Parathyroid adenoma (tissue), 2 donors: Measurements from ENCODE around the gene AQP3.

Source experiments
- H2AFZ ChIP-seq: fragments of 300-600 bp; sonication (generic); one replicate; pipeline ENCODE4 v1.7.0; 2017; ENCODE audit warnings: antibody characterized with exemption, mild to moderate bottlenecking
- H3K27ac ChIP-seq: fragments of 300-600 bp; sonication (generic); one replicate; pipeline ENCODE4 v1.7.0; 2017
- H3K27me3 ChIP-seq: fragments of 300-600 bp; sonication (generic); one replicate; pipeline ENCODE4 v1.7.0; 2017; ENCODE audit warnings: low read length; ENCODE audit not compliant: control insufficient read depth, insufficient read depth
- H3K36me3 ChIP-seq: fragments of 300-600 bp; sonication (generic); one replicate; pipeline ENCODE4 v1.7.0; 2017; ENCODE audit warnings: low read length; ENCODE audit not compliant: control insufficient read depth, insufficient read depth
- H3K4me1 ChIP-seq: fragments of 300-600 bp; sonication (generic); one replicate; pipeline ENCODE4 v1.7.0; 2017; ENCODE audit warnings: control low read depth
- H3K4me2 ChIP-seq: fragments of 300-600 bp; sonication (generic); one replicate; pipeline ENCODE4 v1.7.0; 2017; ENCODE audit warnings: low read length
- H3K4me3 ChIP-seq: fragments of 300-600 bp; sonication (generic); one replicate; pipeline ENCODE4 v1.7.0; 2017; ENCODE audit warnings: low read depth, low read length
- H3K79me2 ChIP-seq: fragments of 300-600 bp; sonication (generic); one replicate; pipeline ENCODE4 v1.7.0; 2017; ENCODE audit warnings: control low read depth
- H3K9ac ChIP-seq: fragments of 300-600 bp; sonication (generic); one replicate; pipeline ENCODE4 v1.7.0; 2017; ENCODE audit warnings: mild to moderate bottlenecking
- H3K9me3 ChIP-seq: fragments of 300-600 bp; sonication (generic); one replicate; pipeline ENCODE4 v1.7.0; 2017; ENCODE audit warnings: low read length; ENCODE audit not compliant: control insufficient read depth
- TF ChIP-seq, protein P1 (sequence below): fragments of 300-600 bp; sonication (generic); IDR thresholded peaks from one replicate; pipeline ENCODE4 v1.7.0; 2017; ENCODE audit warnings: antibody characterized with exemption, mild to moderate bottlenecking
- donor health status: primary hyperparathyroidism.

AQP3 gene

DNA sequence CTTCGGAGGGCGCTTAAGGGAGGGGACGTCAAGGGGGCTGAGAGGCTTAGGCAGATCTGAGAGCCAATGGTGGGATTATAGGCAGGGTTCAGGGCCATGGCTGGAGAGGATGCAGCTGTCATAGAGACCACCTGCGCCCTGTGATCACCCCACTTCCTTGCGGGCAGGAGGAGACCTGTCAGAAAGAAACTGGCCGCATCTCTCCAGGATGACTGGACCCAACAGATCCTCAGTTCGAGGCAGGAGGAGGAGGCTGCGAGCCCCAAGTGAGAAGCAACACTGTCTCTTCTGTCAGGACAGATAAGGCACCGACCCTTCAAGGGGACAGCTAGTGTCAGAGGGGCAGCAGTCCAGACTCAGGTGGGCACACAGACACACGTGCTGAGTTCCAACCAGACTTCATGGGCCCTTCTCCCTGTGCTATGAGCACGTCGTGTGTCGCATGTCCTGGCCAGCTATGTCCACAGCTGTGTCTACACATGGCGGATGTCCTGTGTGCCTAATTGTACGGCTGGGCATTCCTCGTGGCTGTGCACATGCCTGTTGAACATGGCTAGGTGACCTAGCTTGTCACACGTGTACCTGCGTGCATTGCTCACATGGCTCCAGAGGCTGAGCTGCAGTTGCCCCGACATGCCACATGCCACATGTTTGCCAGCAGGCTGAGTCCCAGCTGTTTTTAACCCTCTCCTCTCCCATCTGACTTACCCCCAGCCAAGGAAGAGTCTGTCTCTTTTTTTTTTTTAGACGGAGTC is 583 bp upstream of the AQP3 start:
- no peaks in the 10 kb centered on the region for H3K36me3 ChIP-seq
- peak overlapping the region; percentile 32 for H3K4me2 ChIP-seq
- no peak overlapping the region for H3K9ac ChIP-seq
- H3K27ac ChIP-seq: no peak overlapping the region
- no peak overlapping the region for H3K4me3 ChIP-seq
- no peaks in the 10 kb centered on the region for H3K27me3 ChIP-seq
- H2AFZ ChIP-seq: peak overlapping the region; percentile 78
- peaks cover 17% of the 10 kb centered on the region for H3K4me1 ChIP-seq
- no peaks in the 10 kb centered on the region for H3K79me2 ChIP-seq
- H3K9me3 ChIP-seq: no peaks in the 10 kb centered on the region
- TF ChIP-seq, protein P1, sequence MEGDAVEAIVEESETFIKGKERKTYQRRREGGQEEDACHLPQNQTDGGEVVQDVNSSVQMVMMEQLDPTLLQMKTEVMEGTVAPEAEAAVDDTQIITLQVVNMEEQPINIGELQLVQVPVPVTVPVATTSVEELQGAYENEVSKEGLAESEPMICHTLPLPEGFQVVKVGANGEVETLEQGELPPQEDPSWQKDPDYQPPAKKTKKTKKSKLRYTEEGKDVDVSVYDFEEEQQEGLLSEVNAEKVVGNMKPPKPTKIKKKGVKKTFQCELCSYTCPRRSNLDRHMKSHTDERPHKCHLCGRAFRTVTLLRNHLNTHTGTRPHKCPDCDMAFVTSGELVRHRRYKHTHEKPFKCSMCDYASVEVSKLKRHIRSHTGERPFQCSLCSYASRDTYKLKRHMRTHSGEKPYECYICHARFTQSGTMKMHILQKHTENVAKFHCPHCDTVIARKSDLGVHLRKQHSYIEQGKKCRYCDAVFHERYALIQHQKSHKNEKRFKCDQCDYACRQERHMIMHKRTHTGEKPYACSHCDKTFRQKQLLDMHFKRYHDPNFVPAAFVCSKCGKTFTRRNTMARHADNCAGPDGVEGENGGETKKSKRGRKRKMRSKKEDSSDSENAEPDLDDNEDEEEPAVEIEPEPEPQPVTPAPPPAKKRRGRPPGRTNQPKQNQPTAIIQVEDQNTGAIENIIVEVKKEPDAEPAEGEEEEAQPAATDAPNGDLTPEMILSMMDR: no peak

DNA sequence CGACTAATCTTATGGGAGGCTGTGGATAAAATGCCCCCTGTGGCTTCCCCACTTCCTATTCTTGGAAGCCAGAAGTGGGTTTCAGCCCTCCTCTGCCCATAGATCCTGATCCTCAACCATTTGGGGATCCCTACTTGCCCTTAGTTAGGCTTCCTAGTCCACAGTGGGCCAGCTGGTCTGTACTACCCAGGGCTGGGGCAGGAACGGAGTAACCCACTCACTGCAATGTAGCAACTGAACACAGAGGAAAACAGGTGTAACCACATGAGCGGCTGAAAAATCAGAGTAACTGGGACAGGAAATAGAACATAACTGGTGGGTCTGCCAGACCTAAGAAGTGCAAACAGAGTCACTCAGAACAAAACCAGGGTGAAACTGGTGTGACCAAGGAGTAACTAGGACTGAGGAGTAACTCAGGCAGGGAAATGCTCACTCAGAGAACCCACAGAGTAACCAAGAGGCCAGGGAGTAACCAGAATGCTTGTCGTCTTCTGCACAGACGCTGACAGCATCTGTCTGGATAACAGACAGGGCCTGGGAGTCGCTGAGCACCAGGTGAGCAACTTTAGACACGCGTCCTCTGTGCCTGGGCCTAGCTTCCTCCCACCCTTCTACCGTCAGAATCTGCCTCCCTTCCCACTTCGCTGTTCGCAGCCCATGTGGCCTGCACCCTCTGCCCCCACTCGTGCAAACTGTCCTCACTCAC is 1.0 kb downstream of the AQP3 start:
- TF ChIP-seq, protein P1: no peak
- Histone ChIP-seq H2AFZ (peak overlapping the region; percentile 78), H3K4me2 (peak overlapping the region; percentile 4), H3K27me3 (no peaks in the 10 kb centered on the region), H3K27ac (no peak overlapping the region), H3K9ac (no peak overlapping the region), H3K79me2 (no peaks in the 10 kb centered on the region), H3K4me1 (peaks cover 17% of the 10 kb centered on the region), H3K4me3 (no peak overlapping the region), H3K9me3 (no peaks in the 10 kb centered on the region), H3K36me3 (no peaks in the 10 kb centered on the region)

DNA sequence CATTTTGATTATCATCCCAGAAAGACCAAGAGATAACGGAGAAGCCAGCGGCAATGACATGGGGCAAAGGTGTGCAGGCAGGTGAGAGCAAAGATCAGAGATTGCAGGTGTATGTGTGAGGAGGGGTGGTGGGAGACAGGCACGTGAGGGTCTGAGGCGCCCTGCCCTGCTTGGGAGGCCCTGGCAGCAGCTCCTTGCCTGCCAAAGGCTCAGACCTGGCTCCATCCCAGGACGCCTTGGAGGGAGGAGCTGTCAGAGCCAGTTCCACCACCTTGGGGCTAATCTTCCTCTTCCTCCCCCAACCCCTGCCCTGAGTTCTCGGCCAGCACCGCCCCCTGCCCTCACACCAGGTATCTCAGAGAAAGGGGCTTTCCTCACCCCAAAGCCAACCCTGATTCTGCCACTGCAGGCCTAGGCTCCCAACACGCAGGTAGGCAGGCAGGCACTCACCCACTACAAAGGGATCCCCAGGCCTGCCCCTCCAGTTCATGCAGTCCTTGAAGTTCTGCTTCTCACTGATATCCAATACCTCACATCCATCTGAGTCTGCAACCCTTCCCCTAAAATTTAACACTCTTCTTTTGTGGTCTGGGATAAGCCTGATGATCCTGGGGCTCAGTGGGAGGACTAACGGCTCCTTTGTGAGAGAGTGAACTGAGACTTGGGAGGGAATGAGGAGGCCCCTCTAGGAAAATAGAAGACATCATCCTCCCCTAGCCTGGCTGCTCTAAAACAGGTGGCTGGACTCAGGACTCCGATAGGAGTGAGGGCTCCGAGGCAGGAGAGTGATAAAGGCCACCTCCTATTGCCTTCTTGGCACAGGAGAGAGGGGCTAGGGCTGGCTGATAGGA is 1.8 kb downstream of the AQP3 start:
- TF ChIP-seq, protein P1: no peak
- H3K27ac ChIP-seq: peak overlapping the region; percentile 21
- no peaks in the 10 kb centered on the region for H3K9me3 ChIP-seq
- H3K27me3 ChIP-seq: no peaks in the 10 kb centered on the region
- H3K79me2 ChIP-seq: no peaks in the 10 kb centered on the region
- H2AFZ ChIP-seq: no peak overlapping the region
- no peaks in the 10 kb centered on the region for H3K36me3 ChIP-seq
- H3K4me1 ChIP-seq: peaks cover 17% of the 10 kb centered on the region
- no peak overlapping the region for H3K4me3 ChIP-seq
- no peak overlapping the region for H3K9ac ChIP-seq
- H3K4me2 ChIP-seq: peak overlapping the region; percentile 13

DNA sequence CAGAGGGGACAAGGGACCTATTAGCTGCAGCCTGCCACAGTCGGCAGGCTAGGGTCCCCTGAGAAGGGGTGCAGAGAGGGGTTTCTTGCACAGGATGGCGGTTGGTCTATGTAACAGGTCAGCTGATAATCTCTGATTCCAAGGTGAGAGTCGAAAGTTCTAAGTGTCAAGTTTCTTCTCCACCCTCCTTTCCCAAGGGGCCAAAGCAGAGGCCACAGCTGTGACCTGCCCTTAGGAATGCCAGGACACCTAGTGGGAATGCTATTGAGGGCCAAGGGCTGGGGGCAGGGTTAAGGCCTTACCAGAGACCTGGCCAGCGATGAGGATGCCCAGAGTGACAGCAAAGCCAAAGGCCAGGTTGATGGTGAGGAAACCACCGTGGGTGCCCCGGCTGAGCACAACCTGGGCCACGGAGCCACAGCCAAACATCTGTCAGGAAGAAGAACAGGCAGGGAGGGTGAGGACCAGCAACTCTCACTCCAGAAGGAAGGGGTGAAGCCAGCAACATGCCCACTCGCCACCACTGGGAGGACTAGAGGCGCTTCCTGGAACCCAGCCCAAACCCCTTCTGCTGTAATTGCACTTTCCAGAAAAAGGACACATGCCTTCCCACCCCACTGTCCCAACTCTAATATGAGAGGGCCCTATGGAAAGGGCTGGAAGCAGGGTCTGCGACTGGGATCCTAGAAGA is 3.8 kb downstream of the AQP3 start:
- no peaks in the 10 kb centered on the region for H3K27me3 ChIP-seq
- no peak overlapping the region for H3K9ac ChIP-seq
- no peaks in the 10 kb centered on the region for H3K79me2 ChIP-seq
- no peak overlapping the region for H3K4me2 ChIP-seq
- H3K27ac ChIP-seq: no peak overlapping the region
- no peaks in the 10 kb centered on the region for H3K36me3 ChIP-seq
- H3K9me3 ChIP-seq: no peaks in the 10 kb centered on the region
- H3K4me1 ChIP-seq: peaks cover 17% of the 10 kb centered on the region
- H2AFZ ChIP-seq: no peak overlapping the region
- no peak overlapping the region for H3K4me3 ChIP-seq
- TF ChIP-seq, protein P1: no peak
